ENCODE measurements around the gene TTC22. TPM values are rescaled to one million over a fixed set of nuclear protein-coding genes. Genes with fewer than 3 reads are reported as not detected.

Gene TTC22
- total RNA-seq, 1 experiment from 2014 or later: 0.59 TPM

GRCh38 chr1:54811066-54811465 is 9.9 kb upstream of the TTC22 start:
- Histone ChIP-seq H3K14ac (ENCODE audit: insufficient read depth, low read length) (no peak overlapping the region), H2AK5ac (ENCODE audit: insufficient read length, low read length) (no peak overlapping the region), H2AFZ (ENCODE audit: low read length) (no peak overlapping the region), H3K79me1 (ENCODE audit: insufficient read depth, low read depth, low read length, poor library complexity, severe bottlenecking) (no peaks in the 10 kb centered on the region), H2BK12ac (ENCODE audit: insufficient read length, low read depth, low read length) (no peak overlapping the region), H2BK20ac (ENCODE audit: low read depth, low read length, poor library complexity, severe bottlenecking) (no peak overlapping the region), H3K9ac (ENCODE audit: extremely low read depth, insufficient read length, low read length) (no peak overlapping the region), H3K27me3 (ENCODE audit: insufficient read depth, low read length) (no peaks in the 10 kb centered on the region), H3K9me3 (ENCODE audit: control insufficient read depth, low read depth, low read length) (no peaks in the 10 kb centered on the region), H3K23ac (ENCODE audit: insufficient read length, low read depth, low read length) (no peak overlapping the region), H3K4me2 (ENCODE audit: insufficient read depth, insufficient read length, low read length) (no peak overlapping the region), H3K56ac (ENCODE audit: insufficient read length, low read depth, low read length) (no peak overlapping the region), H3K27ac (ENCODE audit: insufficient read length, low read depth, low read length) (no peak overlapping the region), H3K4me1 (ENCODE audit: insufficient read depth, low read length) (peaks cover 6% of the 10 kb centered on the region; the same call in 1 of the 2 replicates), H2BK5ac (ENCODE audit: insufficient read length, low read length) (no peak overlapping the region), H3T11ph (ENCODE audit: low read length) (no peak overlapping the region), H2BK120ac (ENCODE audit: low read depth, low read length, poor library complexity, severe bottlenecking) (no peak overlapping the region), H4K91ac (ENCODE audit: insufficient read length, low read depth, low read length) (no peak overlapping the region), H4K8ac (replicated peaks; ENCODE audit: insufficient read length, low read depth, low read length) (no peak overlapping the region), H4K5ac (ENCODE audit: insufficient read length, low read depth, low read length) (no peak overlapping the region), H3K79me2 (ENCODE audit: insufficient read depth, low read length) (no peaks in the 10 kb centered on the region), H4K20me1 (ENCODE audit: control insufficient read depth, insufficient read depth, insufficient read length) (no peaks in the 10 kb centered on the region), H2BK15ac (ENCODE audit: low read depth, low read length) (no peak overlapping the region), H3K4ac (ENCODE audit: low read depth, low read length) (no peak overlapping the region), H3K18ac (ENCODE audit: insufficient read length, low read depth, low read length) (no peak overlapping the region), H3K23me2 (ENCODE audit: insufficient read length, low read depth, low read length, poor library complexity, severe bottlenecking) (no peaks in the 10 kb centered on the region)
- WGBS (ENCODE audit: extremely low coverage, insufficient read length, low lambda C conversion rate): no CpG with 5 or more reads among the region's 5 CpGs
- no peak overlapping the region for H3K4me3 Mint-ChIP-seq
- H3K9me3 Mint-ChIP-seq: no peaks in the 10 kb centered on the region
- no peak for DNase-seq
- peaks cover 46 to 48% of the 10 kb centered on the region in 2 experiments for H3K4me1 Mint-ChIP-seq
- no peaks in the 10 kb centered on the region for H3K36me3 Mint-ChIP-seq (ENCODE audit: insufficient read depth in 1 of 3, low read depth in 3 of 3)
- peaks cover 32% of the 10 kb centered on the region for H3K27me3 Mint-ChIP-seq (ENCODE audit: low read depth)
- TF ChIP-seq, protein P1, sequence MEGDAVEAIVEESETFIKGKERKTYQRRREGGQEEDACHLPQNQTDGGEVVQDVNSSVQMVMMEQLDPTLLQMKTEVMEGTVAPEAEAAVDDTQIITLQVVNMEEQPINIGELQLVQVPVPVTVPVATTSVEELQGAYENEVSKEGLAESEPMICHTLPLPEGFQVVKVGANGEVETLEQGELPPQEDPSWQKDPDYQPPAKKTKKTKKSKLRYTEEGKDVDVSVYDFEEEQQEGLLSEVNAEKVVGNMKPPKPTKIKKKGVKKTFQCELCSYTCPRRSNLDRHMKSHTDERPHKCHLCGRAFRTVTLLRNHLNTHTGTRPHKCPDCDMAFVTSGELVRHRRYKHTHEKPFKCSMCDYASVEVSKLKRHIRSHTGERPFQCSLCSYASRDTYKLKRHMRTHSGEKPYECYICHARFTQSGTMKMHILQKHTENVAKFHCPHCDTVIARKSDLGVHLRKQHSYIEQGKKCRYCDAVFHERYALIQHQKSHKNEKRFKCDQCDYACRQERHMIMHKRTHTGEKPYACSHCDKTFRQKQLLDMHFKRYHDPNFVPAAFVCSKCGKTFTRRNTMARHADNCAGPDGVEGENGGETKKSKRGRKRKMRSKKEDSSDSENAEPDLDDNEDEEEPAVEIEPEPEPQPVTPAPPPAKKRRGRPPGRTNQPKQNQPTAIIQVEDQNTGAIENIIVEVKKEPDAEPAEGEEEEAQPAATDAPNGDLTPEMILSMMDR (conservative IDR thresholded peaks at IDR 0.05): no peak
- no peak overlapping the region for H3K27ac Mint-ChIP-seq
